ENCODE data around the gene CLDN7. TPM values are rescaled to one million over a fixed set of nuclear protein-coding genes. Genes with fewer than 3 reads are reported as not detected.
A peak's percentile ranks its signal among the peaks of the same experiment; 100 is the strongest.

Gene CLDN7
- total and polyA plus RNA-seq, 4 donors, result 3.0 to 35.0 (median 19.6) TPM

DNA sequence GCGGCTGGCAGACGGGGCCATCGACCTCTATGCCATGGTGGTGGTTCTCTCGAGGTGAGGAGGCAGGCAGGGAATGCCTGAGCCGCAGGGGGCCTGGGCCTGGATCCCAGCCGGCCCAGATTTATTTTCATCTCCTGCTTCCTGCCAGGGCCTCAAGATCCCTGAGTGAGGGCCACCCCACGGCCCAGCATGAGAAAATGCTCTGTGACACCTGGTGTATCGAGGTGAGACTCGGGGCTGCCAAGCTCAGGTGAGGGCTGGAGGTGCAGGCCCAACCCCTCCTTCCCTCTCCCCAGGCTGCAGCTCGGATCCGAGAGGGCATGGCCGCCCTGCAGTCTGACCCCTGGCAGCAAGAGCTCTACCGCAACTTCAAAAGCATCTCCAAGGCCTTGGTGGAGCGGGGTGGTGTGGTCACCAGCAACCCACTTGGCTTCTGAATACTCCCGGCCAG lies 37.6 kb downstream of the CLDN7 start:
- Histone ChIP-seq H3K9me3 (ENCODE audit: control insufficient read depth in 4 of 4, low read length in 3 of 4) (no peaks in the 10 kb centered on the region), H3K27me3 (ENCODE audit: control insufficient read depth in 4 of 4, insufficient read depth in 4 of 4, low read length in 3 of 4) (no peaks in the 10 kb centered on the region), H3K9ac (ENCODE audit: low read depth in 1 of 2, low read length in 2 of 2) (no peak overlapping the region), H3K36me3 (ENCODE audit: control insufficient read depth in 4 of 4, insufficient read depth in 3 of 4, low read depth in 1 of 4, low read length in 3 of 4) (peaks cover 18 to 82% (median 42%) of the 10 kb centered on the region in 4 donors), H3K27ac (ENCODE audit: low read depth in 1 of 2, low read length in 2 of 2) (no peak overlapping the region), H3K4me3 (ENCODE audit: low read depth in 1 of 3, low read length in 3 of 3) (no peak overlapping the region), H3K4me1 (ENCODE audit: control insufficient read depth in 4 of 4, insufficient read depth in 4 of 4, low read length in 3 of 4) (peaks cover 5 to 41% (median 32%) of the 10 kb centered on the region in 4 donors)
- 61% methylated on average over 15 of the region's 15 CpGs for WGBS
- no peak for DNase-seq (ENCODE audit: low spot score)
- TF ChIP-seq, protein P1, sequence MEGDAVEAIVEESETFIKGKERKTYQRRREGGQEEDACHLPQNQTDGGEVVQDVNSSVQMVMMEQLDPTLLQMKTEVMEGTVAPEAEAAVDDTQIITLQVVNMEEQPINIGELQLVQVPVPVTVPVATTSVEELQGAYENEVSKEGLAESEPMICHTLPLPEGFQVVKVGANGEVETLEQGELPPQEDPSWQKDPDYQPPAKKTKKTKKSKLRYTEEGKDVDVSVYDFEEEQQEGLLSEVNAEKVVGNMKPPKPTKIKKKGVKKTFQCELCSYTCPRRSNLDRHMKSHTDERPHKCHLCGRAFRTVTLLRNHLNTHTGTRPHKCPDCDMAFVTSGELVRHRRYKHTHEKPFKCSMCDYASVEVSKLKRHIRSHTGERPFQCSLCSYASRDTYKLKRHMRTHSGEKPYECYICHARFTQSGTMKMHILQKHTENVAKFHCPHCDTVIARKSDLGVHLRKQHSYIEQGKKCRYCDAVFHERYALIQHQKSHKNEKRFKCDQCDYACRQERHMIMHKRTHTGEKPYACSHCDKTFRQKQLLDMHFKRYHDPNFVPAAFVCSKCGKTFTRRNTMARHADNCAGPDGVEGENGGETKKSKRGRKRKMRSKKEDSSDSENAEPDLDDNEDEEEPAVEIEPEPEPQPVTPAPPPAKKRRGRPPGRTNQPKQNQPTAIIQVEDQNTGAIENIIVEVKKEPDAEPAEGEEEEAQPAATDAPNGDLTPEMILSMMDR (IDR thresholded peaks at IDR 0.05; ENCODE audit: low read depth, low read length, missing input control), result no peak
- TF ChIP-seq FOXA2 (IDR thresholded peaks at IDR 0.05) (no peak), FOXA1 (IDR thresholded peaks at IDR 0.05) (no peak), RXRA (IDR thresholded peaks at IDR 0.05) (peak in 1 of 2 donors; percentile 23), JUND (IDR thresholded peaks at IDR 0.05) (no peak)
- TF ChIP-seq, protein P2, sequence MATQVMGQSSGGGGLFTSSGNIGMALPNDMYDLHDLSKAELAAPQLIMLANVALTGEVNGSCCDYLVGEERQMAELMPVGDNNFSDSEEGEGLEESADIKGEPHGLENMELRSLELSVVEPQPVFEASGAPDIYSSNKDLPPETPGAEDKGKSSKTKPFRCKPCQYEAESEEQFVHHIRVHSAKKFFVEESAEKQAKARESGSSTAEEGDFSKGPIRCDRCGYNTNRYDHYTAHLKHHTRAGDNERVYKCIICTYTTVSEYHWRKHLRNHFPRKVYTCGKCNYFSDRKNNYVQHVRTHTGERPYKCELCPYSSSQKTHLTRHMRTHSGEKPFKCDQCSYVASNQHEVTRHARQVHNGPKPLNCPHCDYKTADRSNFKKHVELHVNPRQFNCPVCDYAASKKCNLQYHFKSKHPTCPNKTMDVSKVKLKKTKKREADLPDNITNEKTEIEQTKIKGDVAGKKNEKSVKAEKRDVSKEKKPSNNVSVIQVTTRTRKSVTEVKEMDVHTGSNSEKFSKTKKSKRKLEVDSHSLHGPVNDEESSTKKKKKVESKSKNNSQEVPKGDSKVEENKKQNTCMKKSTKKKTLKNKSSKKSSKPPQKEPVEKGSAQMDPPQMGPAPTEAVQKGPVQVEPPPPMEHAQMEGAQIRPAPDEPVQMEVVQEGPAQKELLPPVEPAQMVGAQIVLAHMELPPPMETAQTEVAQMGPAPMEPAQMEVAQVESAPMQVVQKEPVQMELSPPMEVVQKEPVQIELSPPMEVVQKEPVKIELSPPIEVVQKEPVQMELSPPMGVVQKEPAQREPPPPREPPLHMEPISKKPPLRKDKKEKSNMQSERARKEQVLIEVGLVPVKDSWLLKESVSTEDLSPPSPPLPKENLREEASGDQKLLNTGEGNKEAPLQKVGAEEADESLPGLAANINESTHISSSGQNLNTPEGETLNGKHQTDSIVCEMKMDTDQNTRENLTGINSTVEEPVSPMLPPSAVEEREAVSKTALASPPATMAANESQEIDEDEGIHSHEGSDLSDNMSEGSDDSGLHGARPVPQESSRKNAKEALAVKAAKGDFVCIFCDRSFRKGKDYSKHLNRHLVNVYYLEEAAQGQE (IDR thresholded peaks at IDR 0.05), result no peak

DNA sequence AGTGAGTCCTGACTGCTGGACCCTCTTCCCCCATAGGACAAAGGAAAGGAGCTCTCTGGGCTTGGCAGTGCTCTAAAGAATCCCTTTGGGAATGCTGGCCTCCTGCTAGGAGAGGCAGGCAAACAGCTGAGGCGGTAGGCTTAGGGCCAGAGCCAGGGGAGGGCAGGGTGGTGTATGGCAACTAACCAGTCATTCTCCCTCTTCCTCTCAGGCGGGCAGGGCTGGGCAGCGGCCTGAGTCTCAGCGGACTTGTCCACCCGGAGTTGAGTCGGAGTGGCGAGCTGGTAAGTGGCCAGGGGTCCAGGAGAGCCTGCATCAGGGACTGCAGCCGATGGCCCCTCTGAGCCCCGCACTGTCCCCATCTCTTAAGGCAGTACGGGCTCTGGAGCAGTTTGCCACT lies 38.2 kb downstream of the CLDN7 start:
- Histone ChIP-seq H3K4me3 (ENCODE audit: low read depth in 1 of 3, low read length in 3 of 3) (no peak overlapping the region), H3K36me3 (ENCODE audit: control insufficient read depth in 4 of 4, insufficient read depth in 3 of 4, low read depth in 1 of 4, low read length in 3 of 4) (peaks cover 17 to 77% (median 40%) of the 10 kb centered on the region in 4 donors), H3K27ac (ENCODE audit: low read depth in 1 of 2, low read length in 2 of 2) (no peak overlapping the region), H3K9ac (ENCODE audit: low read depth in 1 of 2, low read length in 2 of 2) (no peak overlapping the region), H3K9me3 (ENCODE audit: control insufficient read depth in 4 of 4, low read length in 3 of 4) (no peaks in the 10 kb centered on the region), H3K4me1 (ENCODE audit: control insufficient read depth in 4 of 4, insufficient read depth in 4 of 4, low read length in 3 of 4) (peaks cover 7 to 46% (median 37%) of the 10 kb centered on the region in 4 donors), H3K27me3 (ENCODE audit: control insufficient read depth in 4 of 4, insufficient read depth in 4 of 4, low read length in 3 of 4) (no peaks in the 10 kb centered on the region)
- no peak for TF ChIP-seq SP1 (IDR thresholded peaks at IDR 0.05)
- TF ChIP-seq, protein P2 (IDR thresholded peaks at IDR 0.05), result no peak
- TF ChIP-seq, protein P3, sequence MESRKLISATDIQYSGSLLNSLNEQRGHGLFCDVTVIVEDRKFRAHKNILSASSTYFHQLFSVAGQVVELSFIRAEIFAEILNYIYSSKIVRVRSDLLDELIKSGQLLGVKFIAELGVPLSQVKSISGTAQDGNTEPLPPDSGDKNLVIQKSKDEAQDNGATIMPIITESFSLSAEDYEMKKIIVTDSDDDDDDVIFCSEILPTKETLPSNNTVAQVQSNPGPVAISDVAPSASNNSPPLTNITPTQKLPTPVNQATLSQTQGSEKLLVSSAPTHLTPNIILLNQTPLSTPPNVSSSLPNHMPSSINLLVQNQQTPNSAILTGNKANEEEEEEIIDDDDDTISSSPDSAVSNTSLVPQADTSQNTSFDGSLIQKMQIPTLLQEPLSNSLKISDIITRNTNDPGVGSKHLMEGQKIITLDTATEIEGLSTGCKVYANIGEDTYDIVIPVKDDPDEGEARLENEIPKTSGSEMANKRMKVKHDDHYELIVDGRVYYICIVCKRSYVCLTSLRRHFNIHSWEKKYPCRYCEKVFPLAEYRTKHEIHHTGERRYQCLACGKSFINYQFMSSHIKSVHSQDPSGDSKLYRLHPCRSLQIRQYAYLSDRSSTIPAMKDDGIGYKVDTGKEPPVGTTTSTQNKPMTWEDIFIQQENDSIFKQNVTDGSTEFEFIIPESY (IDR thresholded peaks at IDR 0.05), result no peak
- TF ChIP-seq RAD21 (IDR thresholded peaks at IDR 0.05), result no peak
- TF ChIP-seq EGR1 (IDR thresholded peaks at IDR 0.05; ENCODE audit: low read depth in 2 of 2), result no peak
- TF ChIP-seq FOXA2 (IDR thresholded peaks at IDR 0.05), result no peak
- TF ChIP-seq FOXA1 (IDR thresholded peaks at IDR 0.05), result no peak
- TF ChIP-seq TAF1 (conservative IDR thresholded peaks at IDR 0.05), result no peak
- TF ChIP-seq RXRA (IDR thresholded peaks at IDR 0.05), result no peak
- no peak for TF ChIP-seq YY1 (IDR thresholded peaks at IDR 0.05)
- TF ChIP-seq JUND (IDR thresholded peaks at IDR 0.05), result no peak
- DNase-seq (ENCODE audit: low spot score), result no peak
- WGBS, result 79% methylated on average over 10 of the region's 10 CpGs

Measured in liver (tissue), 9 donors.